8988T (cell line): ENCODE measurements around the gene SPX.
A peak's percentile ranks its signal among the peaks of the same experiment; 100 is the strongest.

ENCODE experiments used
- DNase-seq: peaks from one replicate; pipeline ENCODE4 v3.0.0; 2011

Gene SPX

GRCh38 chr12:21526053-21526452, at the start of gene SPX:
TSS of gene SPX (plus strand) at chr12:21526296. CDS start at chr12:21526473, 177 bp downstream.
- DNase-seq, result peak; percentile 9

DNA sequence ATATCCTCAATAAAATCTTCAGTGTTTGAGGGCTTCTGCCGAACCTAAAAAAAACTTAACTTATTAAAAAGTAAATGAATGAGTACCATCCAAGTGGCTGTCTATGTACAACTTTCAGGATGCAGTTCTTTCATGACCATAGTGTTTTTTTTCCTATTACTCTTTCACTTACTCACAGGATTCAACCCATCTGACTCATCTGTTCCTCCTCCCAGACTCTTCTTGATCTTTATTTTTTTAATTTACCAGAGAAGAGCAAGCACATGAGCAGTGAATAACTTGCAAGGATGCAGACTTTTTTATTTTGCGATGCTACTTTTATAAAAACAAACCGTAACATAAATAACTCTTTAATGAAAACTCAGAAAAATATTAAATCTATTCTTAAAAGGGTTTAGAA, 49.1 kb upstream of the SPX start:
- no peak for DNase-seq

DNA sequence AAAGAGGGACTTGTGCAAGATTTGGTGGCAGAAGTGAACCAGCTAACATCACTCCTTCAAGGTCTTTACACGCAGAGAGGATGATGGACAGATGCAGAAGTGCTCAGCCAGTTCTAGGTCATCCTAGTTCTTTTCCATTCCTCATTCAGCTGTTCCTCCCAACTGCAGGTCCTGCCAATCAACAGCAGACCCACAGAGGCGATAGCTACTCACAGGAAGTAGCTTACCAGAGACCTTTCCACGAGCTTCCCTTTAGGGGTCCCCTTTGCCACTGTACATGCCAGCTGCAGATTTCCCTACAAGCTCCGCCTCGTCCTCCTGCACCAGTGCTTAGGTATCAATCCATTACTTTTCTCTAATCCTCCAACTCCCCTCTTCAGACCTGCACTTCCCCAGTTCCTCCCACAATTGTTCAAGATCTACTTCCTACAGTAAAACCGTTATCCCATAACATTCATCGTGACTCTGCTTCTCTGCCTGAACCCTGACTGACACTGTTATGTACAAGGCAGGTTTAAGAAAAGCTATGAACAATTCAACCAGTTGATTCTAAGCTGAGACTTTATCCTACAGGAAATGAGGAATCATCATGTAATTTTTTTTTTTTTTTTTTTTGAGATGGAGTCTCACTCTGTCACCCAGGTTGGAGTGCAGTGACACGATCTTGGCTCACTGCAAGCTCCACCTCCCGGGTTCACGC, 47.2 kb upstream of the SPX start:
- no peak for DNase-seq

DNA sequence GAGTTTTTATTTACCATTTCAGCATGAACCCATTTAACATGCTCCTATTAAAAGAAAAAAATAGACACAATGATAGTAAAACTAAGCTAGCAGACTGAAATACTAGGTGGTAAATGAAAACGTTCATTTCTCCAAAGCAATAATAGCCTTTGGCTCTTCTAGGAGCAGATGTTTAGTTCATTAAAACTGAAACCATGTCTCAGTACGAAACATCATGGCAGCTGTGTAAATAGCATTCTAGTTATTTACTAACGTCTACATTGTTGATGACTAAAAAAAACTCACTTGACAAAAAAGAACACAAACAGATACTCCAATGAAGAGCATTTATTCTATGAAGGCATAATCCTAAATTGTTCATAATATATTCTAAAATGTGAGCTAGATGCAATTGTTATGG, 42.6 kb upstream of the SPX start:
- DNase-seq, result no peak

- DNase-seq, result no peak
Observed at GRCh38 chr12:21485998-21486397, 40.1 kb upstream of the SPX start.

DNA sequence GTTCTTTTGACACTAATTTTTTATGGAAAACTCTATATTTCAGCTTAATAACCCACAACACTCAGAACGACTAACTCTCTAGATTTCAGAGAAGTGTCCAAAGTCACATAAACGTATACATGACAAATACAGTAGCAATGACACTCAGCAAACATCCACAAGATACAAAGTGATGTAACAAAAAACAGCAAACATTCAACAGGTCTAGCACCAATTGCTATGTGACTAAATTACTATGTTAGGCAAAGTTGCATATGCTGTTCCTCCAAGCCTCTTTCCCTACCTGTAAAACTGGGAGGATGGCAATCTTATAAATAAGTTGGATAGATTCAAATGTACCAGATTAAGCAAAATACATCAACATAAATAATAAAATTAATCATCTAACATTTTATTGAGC, 26.3 kb upstream of the SPX start:
- no peak for DNase-seq

GRCh38 chr12:21500786-21501257, 25.3 kb upstream of the SPX start:
- DNase-seq, result no peak

DNA sequence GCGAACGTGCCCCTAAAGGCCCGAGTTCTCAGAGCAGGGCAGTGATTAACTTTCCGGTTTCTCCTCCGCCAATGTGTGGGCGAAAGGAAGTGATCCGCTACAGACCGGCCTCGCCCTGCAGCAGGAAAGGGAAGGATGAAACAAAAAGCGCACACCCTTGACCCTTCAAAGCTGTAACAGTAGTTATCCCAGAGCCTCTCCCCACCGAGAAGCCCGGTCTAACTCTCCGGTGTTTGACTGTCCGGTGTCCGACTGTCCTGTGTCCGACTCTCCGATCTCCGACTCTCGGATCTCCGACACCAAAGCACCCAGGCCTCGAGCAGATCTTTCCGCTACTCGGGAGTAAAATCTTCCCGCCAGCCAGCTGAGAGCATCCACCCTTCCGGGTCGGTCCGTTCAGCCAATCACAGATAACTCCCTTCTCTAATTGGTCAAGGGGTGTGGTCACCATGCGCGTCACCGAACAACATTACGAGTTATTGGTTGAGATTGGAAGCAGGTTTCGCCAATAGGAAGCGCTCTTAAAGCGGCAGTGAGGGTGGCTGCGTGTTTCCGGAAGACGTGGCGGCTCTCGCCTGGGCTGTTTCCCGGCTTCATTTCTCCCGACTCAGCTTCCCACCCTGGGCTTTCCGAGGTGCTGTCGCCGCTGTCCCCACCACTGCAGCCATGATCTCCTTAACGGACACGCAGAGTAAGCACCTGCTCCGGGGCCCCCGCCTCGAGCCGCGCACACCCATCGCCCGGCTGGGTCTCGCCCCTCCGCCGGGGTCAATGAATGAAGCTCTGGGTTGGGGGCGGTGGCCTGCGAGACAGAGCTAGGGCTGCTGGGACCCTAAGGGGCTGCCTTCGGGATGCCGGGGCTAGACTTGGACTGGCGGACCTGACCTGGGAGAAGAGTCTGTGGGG, 24.6 kb upstream of the SPX start, which contains the start of the genes GOLT1B and RECQL:
Gene GOLT1B (plus strand): TSS at position 532 of the 906 bp plus-strand sequence. CDS start 135 bp downstream, at position 667.
Gene RECQL (minus strand): TSS at position 378 of the 906 bp plus-strand sequence. CDS start 2,065 bp downstream, outside the sequence.
- peak; percentile 38 for DNase-seq

GRCh38 chr12:21502164-21502496, 24.0 kb upstream of the SPX start:
- DNase-seq, result no peak

- DNase-seq, result no peak
Observed at GRCh38 chr12:21502872-21503271, 23.2 kb upstream of the SPX start.

DNA sequence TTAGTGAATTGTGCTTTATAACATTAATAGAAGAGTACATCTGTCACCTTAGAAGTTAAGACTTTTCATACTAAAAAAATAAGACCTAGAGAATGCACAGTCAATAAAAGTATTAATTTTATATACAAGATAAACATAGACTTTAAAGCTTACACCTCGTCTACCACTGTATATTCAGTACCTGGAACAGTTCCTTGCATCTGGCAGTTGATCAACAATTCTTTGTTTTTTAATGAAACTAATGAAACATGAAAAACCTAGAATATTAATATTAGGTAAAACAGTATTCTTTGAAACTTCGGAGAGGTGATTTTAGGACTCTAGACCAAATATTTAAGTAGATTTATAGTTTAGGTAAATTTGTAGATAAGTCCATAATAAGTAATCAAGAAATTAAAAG, 20.2 kb upstream of the SPX start:
- DNase-seq, result no peak

GRCh38 chr12:21507849-21508248, 18.2 kb upstream of the SPX start:
- no peak for DNase-seq

DNA sequence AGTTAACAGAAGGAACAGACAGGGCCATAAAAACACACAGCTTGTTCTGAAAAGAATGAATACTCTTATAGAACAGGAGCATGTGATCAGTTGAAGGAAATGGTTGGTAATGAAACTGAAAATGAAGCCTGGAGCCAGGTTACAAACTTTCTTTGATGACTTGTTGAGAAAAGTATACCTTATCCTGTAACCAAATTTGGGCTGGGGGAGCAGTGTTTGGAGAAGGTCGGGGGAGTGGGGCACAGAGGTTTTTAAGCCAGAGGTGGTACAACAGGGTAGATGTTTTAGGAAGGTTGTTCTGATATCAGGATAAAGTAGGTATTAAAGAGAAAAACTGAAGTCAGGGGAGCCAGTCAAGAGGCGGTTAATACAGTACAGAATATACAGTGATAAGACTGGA, 16.3 kb upstream of the SPX start:
- no peak for DNase-seq

DNA sequence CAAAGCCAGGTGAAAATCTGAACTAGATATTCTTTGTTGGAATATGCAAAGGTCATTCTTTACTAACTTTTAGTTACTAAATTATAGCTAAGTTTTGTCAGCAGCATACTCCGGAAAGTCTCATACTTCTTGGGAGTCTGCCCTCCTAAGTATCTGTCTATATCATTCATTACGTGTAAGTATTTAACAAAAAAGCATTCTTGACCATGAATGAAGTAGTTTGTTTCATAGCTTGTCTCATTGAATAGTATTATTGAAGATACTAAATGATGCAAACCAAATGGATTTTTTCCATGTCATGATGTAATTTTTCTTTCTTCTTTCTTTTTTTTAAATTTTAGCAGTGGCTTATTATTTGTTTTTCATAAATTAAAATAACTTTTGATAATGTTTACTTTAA, 9.8 kb upstream of the SPX start:
- DNase-seq, result no peak

- no peak for DNase-seq
Observed at GRCh38 chr12:21518451-21518850, 7.6 kb upstream of the SPX start.

DNA sequence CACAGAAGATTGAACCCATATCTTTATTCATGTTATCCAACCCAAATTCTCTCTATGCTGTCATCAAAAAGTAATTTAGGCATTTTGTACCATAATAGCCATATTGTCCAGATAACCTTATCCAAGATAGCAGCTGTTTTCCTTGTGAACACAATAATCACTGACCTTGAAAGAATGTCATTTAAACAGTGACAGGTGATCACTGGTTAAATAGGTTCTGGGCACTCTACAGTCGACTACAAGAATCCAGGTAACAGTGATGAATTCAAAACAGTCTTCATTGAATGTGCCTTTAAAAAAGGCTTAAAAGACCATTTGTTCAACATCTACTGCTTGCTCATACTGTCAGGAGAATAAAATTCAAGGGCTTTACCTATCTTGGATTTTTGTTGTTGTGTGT, 4.6 kb upstream of the SPX start:
- DNase-seq, result no peak

GRCh38 chr12:21523148-21523547, 2.9 kb upstream of the SPX start:
- no peak for DNase-seq

DNA sequence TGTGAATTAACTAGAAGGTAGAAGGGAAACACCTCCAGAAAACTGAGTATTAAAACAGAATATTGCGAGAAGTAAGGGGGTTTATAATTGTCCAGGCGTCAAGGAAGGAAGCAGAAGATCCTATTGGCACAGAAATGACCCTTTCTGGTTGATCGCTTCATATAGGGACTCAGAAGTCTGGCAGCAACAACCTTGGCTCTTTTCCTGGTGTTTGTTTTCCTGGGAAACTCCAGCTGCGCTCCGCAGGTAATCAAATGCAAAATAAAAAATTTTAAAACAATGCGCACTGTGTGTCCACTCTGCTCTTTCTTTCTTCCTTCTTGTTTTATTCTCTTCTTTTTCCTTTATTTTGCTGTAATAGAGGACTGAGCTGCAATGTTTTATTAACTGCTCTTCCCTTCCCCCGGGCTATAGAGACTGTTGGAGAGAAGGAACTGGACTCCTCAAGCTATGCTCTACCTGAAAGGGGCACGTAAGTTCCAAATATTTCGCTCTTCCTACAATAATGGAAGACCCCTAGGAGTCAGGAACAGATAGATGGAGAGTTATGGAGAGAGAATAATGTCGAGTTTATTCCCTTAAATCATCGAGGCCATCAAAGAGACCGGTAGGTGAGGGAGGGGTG, 737 bp downstream of the SPX start:
- DNase-seq, result no peak

DNA sequence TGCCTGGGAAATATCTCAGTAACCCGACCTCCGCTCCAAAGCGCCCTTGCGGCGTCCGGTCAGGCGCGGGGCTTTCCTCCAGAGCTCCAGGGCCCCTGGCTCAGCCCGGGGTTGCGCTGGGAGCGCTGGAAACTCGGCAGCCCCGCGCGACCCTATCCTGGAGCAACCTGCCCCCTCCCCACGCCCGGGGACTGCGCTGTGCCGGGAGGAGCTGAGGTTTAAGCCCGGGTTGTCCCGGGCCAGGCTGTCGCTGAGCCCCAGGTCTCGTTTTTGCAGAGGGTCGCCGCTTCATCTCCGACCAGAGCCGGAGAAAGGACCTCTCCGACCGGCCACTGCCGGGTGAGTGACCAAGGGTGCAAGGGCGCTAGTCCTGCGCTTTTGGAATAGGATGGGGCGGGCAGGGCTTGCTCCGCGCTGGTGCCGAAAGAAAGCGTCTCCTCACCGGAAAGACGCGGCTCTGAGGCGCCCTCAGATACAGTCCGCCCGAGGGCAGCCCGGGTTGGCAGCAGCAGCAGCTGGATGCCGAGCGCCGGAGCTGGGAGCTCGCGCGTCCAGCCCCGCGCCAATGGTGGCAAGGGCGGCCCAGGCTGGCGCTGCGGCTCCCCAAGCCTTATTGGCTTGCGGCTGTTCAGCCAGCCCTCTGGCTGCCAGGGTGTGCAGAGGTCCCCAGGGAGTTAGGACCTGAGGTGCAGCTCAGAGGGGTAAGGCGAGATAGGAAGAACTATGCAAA, 1.5 kb downstream of the SPX start:
- DNase-seq, result no peak

- DNase-seq, result no peak
Observed at GRCh38 chr12:21528953-21529352, 2.9 kb downstream of the SPX start.

DNA sequence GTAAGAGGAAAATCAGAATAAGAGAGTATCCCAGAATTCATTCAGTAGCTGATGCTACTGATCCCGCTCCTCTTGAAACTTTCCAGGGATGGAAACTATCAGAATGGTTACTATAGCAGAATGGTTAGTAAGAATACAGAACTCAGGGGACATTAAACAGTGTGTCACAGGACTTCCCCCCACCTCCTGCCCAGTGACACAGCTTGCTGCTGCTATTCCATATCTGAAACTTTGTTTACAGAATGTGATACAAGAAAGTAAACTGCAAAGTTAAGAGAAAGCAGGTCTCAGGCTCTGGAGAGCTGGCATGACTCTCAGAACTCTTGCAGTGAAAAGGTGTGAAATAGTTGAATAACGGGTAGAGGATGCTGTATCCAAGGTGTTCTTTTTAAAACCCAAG, 3.4 kb downstream of the SPX start:
- no peak for DNase-seq

DNA sequence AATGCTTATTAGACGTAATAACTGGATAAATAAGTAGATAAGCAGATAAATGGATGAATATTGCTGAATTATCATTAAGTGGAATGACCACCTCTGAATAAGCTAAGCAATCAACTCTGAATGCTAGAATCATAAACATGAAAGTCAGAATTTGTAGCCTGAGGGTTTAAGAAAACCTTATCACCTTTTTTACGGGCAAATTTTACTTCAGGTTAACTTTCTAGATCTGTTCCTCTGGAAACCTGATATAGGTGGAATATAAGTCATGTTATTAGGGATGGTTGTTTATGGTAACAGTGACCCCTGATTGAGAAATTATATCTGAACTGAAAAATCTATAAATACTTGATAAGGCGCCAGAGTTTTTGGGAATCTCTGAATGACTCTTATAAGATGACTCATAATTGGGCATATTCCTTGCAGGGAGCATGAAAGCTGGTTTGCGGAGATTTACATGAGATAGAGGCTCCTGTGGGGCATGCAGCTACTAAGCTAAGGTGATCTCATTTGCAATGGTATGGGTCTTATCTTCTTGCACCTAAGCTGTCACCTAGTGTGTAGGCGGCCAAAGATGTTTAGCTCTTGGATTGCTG, 12.1 kb downstream of the SPX start:
- DNase-seq, result no peak

DNA sequence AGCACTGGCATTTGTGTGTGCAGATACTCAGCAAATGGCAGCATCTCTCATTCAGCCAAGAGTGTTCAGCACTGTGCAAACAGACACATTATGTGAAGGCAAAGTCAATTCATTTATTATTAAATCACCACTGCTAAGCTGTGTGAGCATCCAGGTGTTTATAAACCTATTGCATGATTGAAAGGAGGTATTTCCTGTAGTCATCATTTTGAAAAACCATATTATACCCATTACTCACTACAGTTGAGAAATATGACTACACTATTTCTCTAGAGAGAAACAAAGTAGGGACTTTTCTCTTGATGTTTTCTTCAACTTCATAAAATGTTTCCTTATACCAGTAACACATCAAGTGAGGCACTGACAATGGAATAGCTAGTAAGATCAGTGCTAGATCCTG, 13.7 kb downstream of the SPX start:
- no peak for DNase-seq
